ENCODE data around the gene ACACA. TPM values are rescaled to one million over a fixed set of nuclear protein-coding genes. Genes with fewer than 3 reads are reported as not detected.

Gene ACACA
- total RNA-seq, 4 donors from 2014 or later = 40.5 to 64.1 (median 51.8) TPM

DNA sequence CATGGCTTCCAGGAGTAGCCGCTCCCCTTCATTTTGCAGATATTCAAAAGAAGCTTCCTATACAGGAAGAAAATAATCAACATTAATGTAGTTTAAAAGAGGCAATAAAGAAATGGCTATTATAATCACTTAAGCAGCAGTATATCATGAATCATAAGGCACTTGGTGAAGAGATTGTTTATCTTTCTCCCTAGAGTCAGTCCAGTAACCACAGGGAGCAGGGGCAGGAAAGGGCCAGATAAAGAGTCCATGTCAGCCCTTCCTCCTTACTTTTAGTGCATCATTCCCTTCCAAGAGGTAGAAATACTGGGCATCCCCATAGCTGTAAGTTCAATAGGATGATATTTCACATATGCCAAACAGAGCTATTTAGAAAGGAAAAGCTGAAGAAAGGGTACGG is 215.4 kb downstream of the ACACA start:
- no peak for ATAC-seq
- 100% methylated on average over 1 to 2 of the region's 2 CpGs for WGBS, 2 donors (ENCODE audit: low coverage in 1 of 2)
- Histone ChIP-seq H3K36me3 (peaks cover 0 to 66% of the 10 kb centered on the region in 2 donors), H3K9me3 (no peaks in the 10 kb centered on the region), H3K27ac (no peak overlapping the region), H3K27me3 (no peaks in the 10 kb centered on the region), H3K4me1 (no peaks in the 10 kb centered on the region), H3K4me3 (no peak overlapping the region)
- TF ChIP-seq POLR2A (IDR thresholded peaks at IDR 0.05) = no peak
- TF ChIP-seq POLR2AphosphoS5 (IDR thresholded peaks at IDR 0.05) = no peak
- no peak for TF ChIP-seq EP300 (IDR thresholded peaks at IDR 0.05)
- TF ChIP-seq, protein P1, sequence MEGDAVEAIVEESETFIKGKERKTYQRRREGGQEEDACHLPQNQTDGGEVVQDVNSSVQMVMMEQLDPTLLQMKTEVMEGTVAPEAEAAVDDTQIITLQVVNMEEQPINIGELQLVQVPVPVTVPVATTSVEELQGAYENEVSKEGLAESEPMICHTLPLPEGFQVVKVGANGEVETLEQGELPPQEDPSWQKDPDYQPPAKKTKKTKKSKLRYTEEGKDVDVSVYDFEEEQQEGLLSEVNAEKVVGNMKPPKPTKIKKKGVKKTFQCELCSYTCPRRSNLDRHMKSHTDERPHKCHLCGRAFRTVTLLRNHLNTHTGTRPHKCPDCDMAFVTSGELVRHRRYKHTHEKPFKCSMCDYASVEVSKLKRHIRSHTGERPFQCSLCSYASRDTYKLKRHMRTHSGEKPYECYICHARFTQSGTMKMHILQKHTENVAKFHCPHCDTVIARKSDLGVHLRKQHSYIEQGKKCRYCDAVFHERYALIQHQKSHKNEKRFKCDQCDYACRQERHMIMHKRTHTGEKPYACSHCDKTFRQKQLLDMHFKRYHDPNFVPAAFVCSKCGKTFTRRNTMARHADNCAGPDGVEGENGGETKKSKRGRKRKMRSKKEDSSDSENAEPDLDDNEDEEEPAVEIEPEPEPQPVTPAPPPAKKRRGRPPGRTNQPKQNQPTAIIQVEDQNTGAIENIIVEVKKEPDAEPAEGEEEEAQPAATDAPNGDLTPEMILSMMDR (IDR thresholded peaks at IDR 0.05) = no peak

DNA sequence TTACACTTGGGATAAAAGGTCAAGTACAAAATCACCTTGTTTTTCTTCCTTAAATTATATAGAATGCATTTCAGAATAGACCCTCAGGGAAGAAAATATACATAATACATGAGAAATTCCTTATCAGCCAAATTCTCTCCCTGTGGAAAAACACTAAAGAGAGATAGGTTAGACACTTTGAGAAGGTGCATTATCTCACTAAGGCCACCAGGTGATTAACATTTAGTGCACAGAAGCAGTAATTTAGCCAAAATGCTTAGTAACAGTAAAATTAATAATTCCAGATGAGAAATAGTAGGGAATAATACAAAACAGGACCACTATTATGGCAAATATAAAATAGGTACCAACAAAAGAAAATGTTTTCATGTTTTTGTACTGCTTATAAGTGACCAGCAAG is 216.1 kb downstream of the ACACA start:
- ATAC-seq = no peak

DNA sequence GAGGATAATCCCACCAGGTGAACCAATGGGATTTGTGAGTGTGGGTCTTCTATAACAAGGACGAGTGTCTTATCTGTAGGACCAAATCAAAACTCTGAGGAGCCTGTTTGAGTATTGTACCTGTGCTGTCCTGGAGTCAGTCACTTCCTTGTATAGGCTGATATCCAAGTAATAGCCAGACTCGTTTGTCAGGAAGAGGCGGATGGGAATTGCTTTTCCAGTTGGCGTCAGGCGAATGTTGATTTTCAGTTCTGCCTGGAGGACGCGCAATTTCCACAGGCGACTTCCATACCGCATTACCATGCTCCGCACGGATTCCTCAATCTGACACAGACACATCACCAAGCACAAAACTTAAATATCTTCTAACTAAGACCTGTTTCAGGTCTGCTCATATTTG is 218.5 kb downstream of the ACACA start:
- TF ChIP-seq EP300 (IDR thresholded peaks at IDR 0.05) (no peak), POLR2AphosphoS5 (IDR thresholded peaks at IDR 0.05) (no peak), POLR2A (IDR thresholded peaks at IDR 0.05) (no peak)
- TF ChIP-seq, protein P1 (IDR thresholded peaks at IDR 0.05) = no peak
- H3K9me3 ChIP-seq = no peaks in the 10 kb centered on the region
- H3K4me3 ChIP-seq = no peak overlapping the region
- peaks cover 0 to 71% of the 10 kb centered on the region in 2 donors for H3K36me3 ChIP-seq
- no peak overlapping the region for H3K27ac ChIP-seq
- H3K27me3 ChIP-seq = no peaks in the 10 kb centered on the region
- no peaks in the 10 kb centered on the region for H3K4me1 ChIP-seq
- WGBS, 2 donors (ENCODE audit: low coverage in 1 of 2) = 90 to 94% methylated on average over 4 to 10 of the region's 11 CpGs
- ATAC-seq = no peak

More for the DNA sequence above, 216.1 kb downstream of the ACACA start:
- Histone ChIP-seq H3K27ac (no peak overlapping the region), H3K9me3 (no peaks in the 10 kb centered on the region), H3K4me3 (no peak overlapping the region), H3K36me3 (peaks cover 0 to 72% of the 10 kb centered on the region in 2 donors), H3K4me1 (no peaks in the 10 kb centered on the region), H3K27me3 (no peaks in the 10 kb centered on the region)
- TF ChIP-seq, protein P1 (IDR thresholded peaks at IDR 0.05) = no peak
- TF ChIP-seq POLR2A (IDR thresholded peaks at IDR 0.05) (no peak), EP300 (IDR thresholded peaks at IDR 0.05) (no peak), POLR2AphosphoS5 (IDR thresholded peaks at IDR 0.05) (no peak)

GRCh38 chr17:37187262-37187661 is 219.4 kb downstream of the ACACA start:
- Histone ChIP-seq H3K27me3 (no peaks in the 10 kb centered on the region), H3K27ac (no peak overlapping the region), H3K4me1 (no peaks in the 10 kb centered on the region), H3K36me3 (peaks cover 0 to 66% of the 10 kb centered on the region in 2 donors), H3K4me3 (no peak overlapping the region), H3K9me3 (no peaks in the 10 kb centered on the region)
- ATAC-seq = no peak
- 62 to 71% methylated on average over 3 of the region's 3 CpGs for WGBS, 2 donors (ENCODE audit: low coverage in 1 of 2)
- TF ChIP-seq POLR2A (IDR thresholded peaks at IDR 0.05) (no peak), POLR2AphosphoS5 (IDR thresholded peaks at IDR 0.05) (no peak), EP300 (IDR thresholded peaks at IDR 0.05) (no peak)
- TF ChIP-seq, protein P1 (IDR thresholded peaks at IDR 0.05) = no peak

GRCh38 chr17:37182786-37183465 is 223.7 kb downstream of the ACACA start:
- no peak overlapping the region for H3K27ac ChIP-seq
- no peaks in the 10 kb centered on the region for H3K4me1 ChIP-seq
- H3K27me3 ChIP-seq = no peaks in the 10 kb centered on the region
- H3K4me3 ChIP-seq = no peak overlapping the region
- no peak for TF ChIP-seq POLR2AphosphoS5 (IDR thresholded peaks at IDR 0.05)
- TF ChIP-seq POLR2A (IDR thresholded peaks at IDR 0.05) = no peak
- no peak for TF ChIP-seq EP300 (IDR thresholded peaks at IDR 0.05)
- TF ChIP-seq, protein P1 (IDR thresholded peaks at IDR 0.05) = no peak
- ATAC-seq = no peak
- no peaks in the 10 kb centered on the region for H3K9me3 ChIP-seq
- WGBS, 2 donors (ENCODE audit: low coverage in 1 of 2) = 68 to 79% methylated on average over 6 of the region's 6 CpGs
- H3K36me3 ChIP-seq = peaks cover 0 to 58% of the 10 kb centered on the region in 2 donors
